ENCODE measurements around the gene ABR. TPM values are rescaled to one million over a fixed set of nuclear protein-coding genes. Genes with fewer than 3 reads are reported as not detected.
"Not testable (repeated sequence)": the region's sequence is repeated elsewhere in the genome, so short reads cannot be mapped to it uniquely, and the experiment has no call there.

The ABR gene
- total and polyA plus RNA-seq, 2 donors from 2014 or later, result 18.7 to 116 TPM

- Histone ChIP-seq H3K9ac (ENCODE audit: low read length in 3 of 3) (no peak overlapping the region), H3K9me3 (ENCODE audit: control insufficient read depth in 2 of 3, insufficient read depth in 1 of 3, low read length in 3 of 3) (no peaks in the 10 kb centered on the region), H3K4me1 (ENCODE audit: control insufficient read depth in 2 of 3, insufficient read depth in 2 of 3, low read depth in 1 of 3, low read length in 3 of 3) (peaks cover 0 to 4% (median 0%) of the 10 kb centered on the region in 3 donors), H3K36me3 (ENCODE audit: control insufficient read depth in 2 of 3, insufficient read depth in 3 of 3, low read length in 3 of 3) (no peaks in the 10 kb centered on the region), H3K27ac (ENCODE audit: low read depth in 2 of 2, low read length in 2 of 2) (no peak overlapping the region), H3K4me3 (ENCODE audit: low read length in 3 of 3) (no peak overlapping the region), H3K27me3 (ENCODE audit: control insufficient read depth, insufficient read depth, low read length) (no peaks in the 10 kb centered on the region)
- no peak for TF ChIP-seq CTCF (IDR thresholded peaks at IDR 0.05; ENCODE audit: borderline replicate concordance, extremely low read depth, insufficient read depth)
- intact Hi-C loops (cut with DNase I), result no loop called here
- DNase-seq (no peak), FAIRE-seq (no peak)
These were observed 22.5 kb upstream of the ABR start for GRCh38 chr17:1202291-1202690.

DNA sequence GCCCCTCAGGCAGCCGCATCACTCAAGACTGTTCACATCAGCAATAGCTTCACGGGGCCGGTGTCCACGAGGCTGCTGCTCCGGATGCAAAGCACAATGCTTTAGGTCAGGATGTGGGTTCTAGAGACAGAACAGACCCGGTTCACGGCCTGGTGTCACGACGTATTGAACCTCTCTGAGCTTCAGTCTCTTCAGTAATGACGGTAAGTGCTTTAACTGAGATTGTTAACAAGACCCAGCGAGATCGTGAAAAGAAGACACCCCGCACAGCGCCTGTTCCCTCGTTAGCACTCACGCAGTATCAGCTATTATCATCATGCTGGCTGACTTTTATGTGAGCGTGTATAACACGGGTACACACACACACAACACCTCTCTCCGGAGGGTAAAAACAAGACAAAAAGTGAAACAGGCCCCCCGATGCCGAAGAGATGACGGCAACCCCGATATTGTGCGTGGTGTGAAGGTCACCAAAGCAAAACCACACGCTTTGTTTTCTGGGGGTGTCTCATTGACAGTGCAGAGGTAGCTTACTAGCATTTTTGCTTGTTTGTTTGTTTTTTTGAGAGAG is 21.4 kb upstream of the ABR start:
- no peak overlapping the region for H3K4me3 ChIP-seq (ENCODE audit: low read length in 3 of 3)
- H3K4me1 ChIP-seq (ENCODE audit: control insufficient read depth in 2 of 3, insufficient read depth in 2 of 3, low read depth in 1 of 3, low read length in 3 of 3), result peaks cover 0 to 4% (median 0%) of the 10 kb centered on the region in 3 donors
- H3K9ac ChIP-seq (ENCODE audit: low read length in 3 of 3), result no peak overlapping the region
- DNase-seq (no peak), FAIRE-seq (no peak)
- TF ChIP-seq CTCF (IDR thresholded peaks at IDR 0.05; ENCODE audit: borderline replicate concordance, extremely low read depth, insufficient read depth), result no peak
- no peak overlapping the region for H3K27ac ChIP-seq (ENCODE audit: low read depth in 2 of 2, low read length in 2 of 2)
- H3K36me3 ChIP-seq (ENCODE audit: control insufficient read depth in 2 of 3, insufficient read depth in 3 of 3, low read length in 3 of 3), result no peaks in the 10 kb centered on the region
- intact Hi-C loops (cut with DNase I), result no loop called here
- H3K27me3 ChIP-seq (ENCODE audit: control insufficient read depth, insufficient read depth, low read length), result no peaks in the 10 kb centered on the region
- H3K9me3 ChIP-seq (ENCODE audit: control insufficient read depth in 2 of 3, insufficient read depth in 1 of 3, low read length in 3 of 3), result no peaks in the 10 kb centered on the region

- intact Hi-C loops (cut with DNase I); H3K27ac ChIP-seq (ENCODE audit: low read depth in 2 of 2, low read length in 2 of 2); H3K36me3 ChIP-seq (ENCODE audit: control insufficient read depth in 2 of 3, insufficient read depth in 3 of 3, low read length in 3 of 3); H3K27me3 ChIP-seq (ENCODE audit: control insufficient read depth, insufficient read depth, low read length); H3K4me1 ChIP-seq (ENCODE audit: control insufficient read depth in 2 of 3, insufficient read depth in 2 of 3, low read depth in 1 of 3, low read length in 3 of 3); H3K9me3 ChIP-seq (ENCODE audit: control insufficient read depth in 2 of 3, insufficient read depth in 1 of 3, low read length in 3 of 3); DNase-seq; H3K9ac ChIP-seq (ENCODE audit: low read length in 3 of 3); H3K4me3 ChIP-seq (ENCODE audit: low read length in 3 of 3); FAIRE-seq: not testable (repeated sequence)
These were observed 19.5 kb upstream of the ABR start for GRCh38 chr17:1199271-1199743.

- no peak for TF ChIP-seq CTCF (IDR thresholded peaks at IDR 0.05; ENCODE audit: borderline replicate concordance, extremely low read depth, insufficient read depth)
- no peak for FAIRE-seq
- intact Hi-C loops (cut with DNase I), result no loop called here
- H3K36me3 ChIP-seq (ENCODE audit: control insufficient read depth in 2 of 3, insufficient read depth in 3 of 3, low read length in 3 of 3), result no peaks in the 10 kb centered on the region
- H3K4me3 ChIP-seq (ENCODE audit: low read length in 3 of 3), result no peak overlapping the region
- H3K9ac ChIP-seq (ENCODE audit: low read length in 3 of 3), result no peak overlapping the region
- no peaks in the 10 kb centered on the region for H3K9me3 ChIP-seq (ENCODE audit: control insufficient read depth in 2 of 3, insufficient read depth in 1 of 3, low read length in 3 of 3)
- peak overlapping the region in 1 of 2 donors; percentile 69 for H3K27ac ChIP-seq (ENCODE audit: low read depth in 2 of 2, low read length in 2 of 2)
- peaks cover 0 to 4% (median 0%) of the 10 kb centered on the region in 3 donors for H3K4me1 ChIP-seq (ENCODE audit: control insufficient read depth in 2 of 3, insufficient read depth in 2 of 3, low read depth in 1 of 3, low read length in 3 of 3)
- H3K27me3 ChIP-seq (ENCODE audit: control insufficient read depth, insufficient read depth, low read length), result no peaks in the 10 kb centered on the region
- DNase-seq, result peak in 3 of 5 donors; percentile 62 to 93 (median 76)
These were observed 18.2 kb upstream of the ABR start for GRCh38 chr17:1197781-1198490.
